GM21526 (cell line): ENCODE measurements around the gene C13orf46.
"Not testable (repeated sequence)": the region's sequence is repeated elsewhere in the genome, so short reads cannot be mapped to it uniquely, and the experiment has no call there.

Experiments used
- ATAC-seq: cut with Tn5 transposase; IDR thresholded peaks from one replicate; pipeline ENCODE4 v1.9.1; 2021; ENCODE audit warnings: moderate library complexity; ENCODE audit not compliant: unreplicated experiment, low FRiP score

The C13orf46 gene

DNA sequence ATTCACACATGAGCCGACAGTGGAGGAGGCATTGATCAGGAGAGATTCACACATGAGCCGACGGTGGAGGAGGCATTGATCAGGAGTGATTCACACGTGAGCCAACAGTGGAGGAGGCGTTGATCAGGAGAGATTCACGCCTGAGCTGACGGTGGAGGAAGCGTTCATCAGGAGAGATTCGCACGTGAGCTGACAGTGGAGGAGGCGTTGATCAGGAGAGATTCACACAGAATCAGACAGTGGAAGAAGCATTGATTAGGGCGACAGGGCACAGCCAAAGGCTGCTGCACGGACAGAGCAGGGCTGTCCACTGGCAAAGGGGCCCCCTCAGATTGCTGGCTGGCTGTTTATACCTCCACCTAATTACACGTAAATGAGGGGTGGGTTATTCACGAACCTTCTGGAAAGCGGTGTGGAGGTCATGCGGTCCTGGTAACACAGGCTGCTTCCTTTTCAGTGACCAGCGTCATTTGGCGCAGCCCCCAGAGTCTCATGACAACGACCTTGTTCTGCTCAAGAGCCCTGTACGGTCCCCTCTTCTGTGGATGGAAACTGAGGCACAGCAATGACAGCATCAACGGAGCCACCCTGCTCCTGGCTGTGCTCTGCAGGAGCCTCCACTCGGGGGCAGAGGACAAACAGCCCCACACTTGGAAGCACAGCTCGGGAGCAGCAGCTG is 59.4 kb downstream of the C13orf46 start:
- ATAC-seq = no peak

GRCh38 chr13:113913838-113914237 is 60.0 kb downstream of the C13orf46 start:
- not testable (repeated sequence) for ATAC-seq

GRCh38 chr13:113913408-113913807 is 60.5 kb downstream of the C13orf46 start:
- not testable (repeated sequence) for ATAC-seq

DNA sequence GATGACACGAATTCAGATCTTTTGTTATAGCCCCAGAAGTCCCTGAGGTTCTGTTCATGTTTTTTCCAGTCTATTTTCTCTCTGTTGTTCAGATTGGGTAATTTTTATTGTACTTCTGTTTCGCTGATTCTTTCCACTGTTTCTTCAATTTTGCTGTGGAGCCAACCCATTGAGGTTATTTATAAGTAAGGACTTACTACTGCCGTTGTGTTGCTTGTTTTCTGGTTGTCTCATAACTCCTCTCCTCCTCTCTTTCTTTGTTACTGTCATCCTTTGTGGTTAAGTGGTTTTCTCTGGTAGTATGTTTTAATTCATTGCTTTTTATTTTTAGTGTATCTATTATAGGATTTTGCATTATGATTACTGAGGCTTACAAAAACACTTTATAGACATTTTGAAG is 61.3 kb downstream of the C13orf46 start:
- ATAC-seq = no peak

- no peak for ATAC-seq
Observed at GRCh38 chr13:113907635-113908617, 66.0 kb downstream of the C13orf46 start.

GRCh38 chr13:113906571-113906970 is 67.3 kb downstream of the C13orf46 start:
- ATAC-seq = no peak

- no peak for ATAC-seq
Observed at GRCh38 chr13:113905942-113906341, 67.9 kb downstream of the C13orf46 start.

GRCh38 chr13:113905018-113905417 is 68.9 kb downstream of the C13orf46 start:
- ATAC-seq = no peak

DNA sequence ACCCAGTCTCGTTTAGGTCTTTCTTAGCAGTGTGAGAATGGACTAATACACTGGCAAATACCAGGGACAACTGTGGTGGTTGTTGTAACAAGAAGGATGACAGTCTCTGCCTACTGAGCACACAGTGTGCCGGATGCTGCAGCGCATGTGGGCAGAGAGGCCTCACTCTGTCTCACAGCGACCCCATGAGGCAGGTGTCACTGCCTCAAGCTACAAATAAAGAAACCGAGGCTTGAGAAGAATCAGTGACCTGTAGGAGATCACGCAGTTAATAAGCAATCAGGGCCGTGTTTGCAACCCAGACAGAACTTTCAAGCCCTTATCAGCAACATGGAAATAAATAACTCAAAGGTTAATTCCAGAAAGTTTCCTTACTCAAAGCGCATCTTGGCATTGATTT is 69.5 kb downstream of the C13orf46 start:
- ATAC-seq = no peak

DNA sequence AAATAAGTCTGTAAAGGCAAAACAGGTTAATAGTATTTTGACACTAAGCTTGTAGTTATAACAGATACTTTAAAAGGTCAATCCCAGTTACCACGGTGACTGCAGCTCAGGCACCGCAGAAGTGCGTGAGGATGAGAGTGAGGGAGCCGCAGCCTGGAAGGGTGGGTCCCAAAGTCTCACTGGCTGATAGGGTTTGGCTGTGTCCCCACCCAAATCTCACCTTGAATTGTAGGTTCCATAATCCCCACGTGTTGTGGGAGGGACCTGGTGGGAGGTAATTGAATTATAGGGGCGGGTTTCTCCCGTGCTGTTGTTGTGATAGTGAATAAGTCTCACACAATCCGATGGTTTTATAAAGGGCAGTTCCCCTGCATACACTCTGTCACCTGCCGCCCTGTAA is 70.0 kb downstream of the C13orf46 start:
- no peak for ATAC-seq
